HG02571 (cell line): ENCODE measurements around the gene ATP2A3.
"Not testable (repeated sequence)": the region's sequence is repeated elsewhere in the genome, so short reads cannot be mapped to it uniquely, and the experiment has no call there.

Experiments used
- ATAC-seq: cut with Tn5 transposase; IDR thresholded peaks from one replicate; pipeline ENCODE4 v1.9.1; 2021; ENCODE audit warnings: mild to moderate bottlenecking, moderate library complexity; ENCODE audit not compliant: unreplicated experiment

The ATP2A3 gene

DNA sequence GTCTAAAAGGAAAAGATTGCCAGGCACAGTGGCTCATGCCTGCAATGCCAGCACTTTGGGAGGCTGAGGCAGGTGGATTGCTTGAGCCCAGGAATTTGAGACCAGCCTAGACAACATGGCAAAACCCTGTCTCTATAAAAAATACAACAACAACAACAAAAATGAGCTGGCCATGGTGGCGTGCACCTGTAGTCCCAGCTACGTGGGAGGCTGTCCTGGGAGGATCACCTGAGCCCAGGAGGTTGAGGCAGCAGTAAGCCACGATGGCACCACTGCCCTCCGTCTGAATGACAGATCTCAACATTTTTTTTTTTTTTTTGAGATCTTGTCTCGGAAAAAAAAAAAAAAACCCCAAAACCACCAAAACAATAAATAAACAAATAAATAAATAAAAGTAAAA lies 28.1 kb upstream of the ATP2A3 start:
- ATAC-seq = no peak

- not testable (repeated sequence) for ATAC-seq
Observed at GRCh38 chr17:3991699-3992098, 27.5 kb upstream of the ATP2A3 start.

- ATAC-seq = no peak
Observed at GRCh38 chr17:3990386-3991127, 26.3 kb upstream of the ATP2A3 start.

- no peak for ATAC-seq
Observed at GRCh38 chr17:3989041-3989886, 25.0 kb upstream of the ATP2A3 start.

- ATAC-seq = no peak
Observed at GRCh38 chr17:3988297-3989040, 24.2 kb upstream of the ATP2A3 start.

GRCh38 chr17:3986939-3987335 lies 22.7 kb upstream of the ATP2A3 start:
- no peak for ATAC-seq

GRCh38 chr17:3986270-3986938 lies 22.2 kb upstream of the ATP2A3 start:
- no peak for ATAC-seq

DNA sequence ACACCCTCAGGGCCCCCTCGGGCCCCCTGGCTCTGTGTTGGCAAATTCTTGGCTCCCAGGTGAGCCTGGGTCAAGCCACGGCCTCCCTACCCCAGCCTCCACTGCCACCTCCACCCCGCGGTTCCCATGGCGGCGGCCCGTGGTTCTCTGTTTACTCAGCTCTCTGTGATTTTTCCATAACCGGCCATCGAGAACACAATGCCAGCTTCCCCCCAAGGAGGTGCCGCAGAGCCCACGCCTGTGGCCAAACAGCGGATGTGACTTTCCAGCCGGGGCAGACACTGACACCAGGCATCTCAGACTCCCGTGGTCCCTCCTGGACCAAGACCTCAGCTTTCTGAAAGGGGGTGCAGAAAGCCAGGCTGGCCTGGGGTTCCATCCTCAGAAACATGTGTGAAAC lies 21.6 kb upstream of the ATP2A3 start:
- ATAC-seq = no peak

DNA sequence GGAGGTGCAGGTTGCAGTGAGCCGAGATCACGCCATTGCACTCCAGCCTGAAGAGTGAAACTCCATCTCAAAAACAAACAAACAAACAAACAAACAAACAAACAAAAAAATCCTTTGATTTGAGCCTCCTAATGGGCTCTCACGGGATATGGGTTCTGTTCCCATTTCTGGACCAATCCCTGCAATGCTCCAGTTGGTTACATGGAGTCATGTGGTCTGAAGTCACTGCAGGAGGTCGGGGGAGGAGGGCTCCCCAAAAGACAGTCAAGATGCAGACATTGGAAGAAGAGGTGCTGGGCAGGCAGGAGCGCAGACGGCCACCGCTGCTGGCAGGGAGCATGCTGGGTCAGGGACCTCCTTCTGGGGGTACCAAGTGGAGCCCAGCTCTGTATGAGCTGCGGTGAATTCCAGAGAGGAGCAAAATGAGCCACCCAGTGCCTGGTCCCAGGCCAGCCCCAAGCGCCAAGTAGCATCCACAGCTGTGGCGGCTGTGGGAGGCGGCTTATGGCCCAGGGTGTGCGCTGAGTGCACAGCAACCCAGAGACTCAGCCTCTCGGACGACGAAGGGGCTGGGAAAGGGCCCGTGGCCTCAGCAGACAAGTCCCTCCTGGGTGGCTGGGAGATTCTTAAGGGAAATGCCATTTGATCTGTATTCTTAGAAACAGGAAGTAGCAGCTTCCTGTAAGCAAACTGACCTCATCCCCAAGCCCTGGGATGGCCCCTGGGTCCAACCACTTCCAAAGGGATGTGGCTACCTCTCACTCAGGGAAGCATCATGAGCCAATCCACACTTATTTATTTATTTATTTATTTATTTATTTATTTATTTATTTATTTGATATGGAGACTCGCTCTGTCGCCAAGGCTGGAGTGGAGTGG lies 19.6 kb upstream of the ATP2A3 start:
- ATAC-seq = no peak

DNA sequence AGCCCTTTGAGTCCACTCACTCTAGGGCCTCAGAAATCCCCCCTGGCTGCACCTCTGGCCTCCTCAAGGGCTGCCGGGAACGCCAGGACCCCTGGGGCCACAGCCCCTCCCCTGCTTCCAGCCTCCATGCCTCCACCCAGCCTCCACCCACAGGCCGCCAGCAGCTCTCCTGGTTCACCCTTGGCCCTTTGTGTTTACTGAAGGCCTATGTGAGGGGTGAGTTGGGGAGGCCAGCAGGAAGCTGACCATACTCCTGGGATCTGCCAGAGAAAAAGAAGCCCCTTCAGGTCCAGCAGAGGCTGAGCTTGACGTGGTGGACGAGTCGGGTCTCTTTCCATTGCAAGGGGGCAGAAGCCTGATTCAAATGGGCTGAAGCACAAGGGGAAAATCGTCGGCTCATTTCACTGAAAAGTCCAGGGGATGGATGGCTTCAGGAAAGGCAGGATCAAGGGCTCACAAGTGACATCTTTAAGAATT lies 18.3 kb upstream of the ATP2A3 start:
- ATAC-seq = no peak

DNA sequence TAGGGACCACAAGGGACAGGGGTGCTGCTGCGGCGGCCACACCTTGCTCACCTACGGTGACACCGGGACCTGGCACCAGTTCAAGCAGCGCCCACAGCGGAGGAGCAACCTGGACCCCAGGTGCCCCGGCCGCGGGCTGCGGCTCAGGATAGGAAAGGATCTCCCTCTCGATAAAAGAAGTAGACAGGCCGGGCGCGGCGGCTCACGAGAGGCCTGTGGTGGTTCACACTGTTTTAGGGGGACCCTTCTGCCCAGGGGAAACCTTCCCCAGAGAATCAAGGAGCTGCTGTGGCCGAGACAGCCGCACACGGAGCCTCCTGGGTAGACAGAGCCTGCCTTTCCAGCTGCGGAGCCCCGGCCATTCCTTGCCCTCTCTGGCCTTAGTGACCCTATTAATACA lies 17.9 kb upstream of the ATP2A3 start:
- ATAC-seq = no peak

GRCh38 chr17:3981455-3981854 lies 17.2 kb upstream of the ATP2A3 start:
- ATAC-seq = no peak

DNA sequence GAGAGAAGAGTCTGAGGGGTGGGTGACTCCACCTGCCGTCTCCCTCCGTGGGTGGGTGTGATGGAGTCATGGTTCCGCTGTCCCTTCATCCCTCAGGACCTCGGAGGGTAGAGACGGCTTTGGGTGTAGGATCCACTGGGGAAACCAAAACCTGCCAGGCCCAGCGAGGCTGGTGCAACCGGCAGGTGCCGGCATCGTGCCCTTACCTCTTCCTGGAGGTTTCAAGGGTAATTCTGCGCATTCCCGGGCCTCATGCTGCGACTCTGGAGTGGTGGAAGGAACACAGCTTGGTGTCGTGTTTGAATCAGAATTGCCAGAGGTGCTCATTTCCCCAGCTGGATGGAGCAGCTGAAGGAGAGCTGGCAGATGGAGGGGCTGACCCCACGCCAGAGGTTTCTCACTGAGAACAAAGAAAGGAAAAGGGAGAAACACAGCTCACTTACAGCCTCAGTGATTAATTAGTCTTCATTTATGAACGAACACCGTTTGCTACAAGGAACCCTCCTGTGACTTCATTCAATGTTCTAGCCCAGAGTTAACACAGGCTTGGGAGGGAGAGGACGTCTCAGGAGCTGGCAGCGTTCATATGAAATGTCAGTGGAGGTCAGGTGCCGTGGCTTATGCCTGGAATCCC lies 16.3 kb upstream of the ATP2A3 start:
- ATAC-seq = no peak

GRCh38 chr17:3979290-3979611 lies 15.0 kb upstream of the ATP2A3 start:
- no peak for ATAC-seq

- no peak for ATAC-seq
Observed at GRCh38 chr17:3978421-3979289, 14.4 kb upstream of the ATP2A3 start.

- no peak for ATAC-seq
Observed at GRCh38 chr17:3977387-3977786, 13.2 kb upstream of the ATP2A3 start.

DNA sequence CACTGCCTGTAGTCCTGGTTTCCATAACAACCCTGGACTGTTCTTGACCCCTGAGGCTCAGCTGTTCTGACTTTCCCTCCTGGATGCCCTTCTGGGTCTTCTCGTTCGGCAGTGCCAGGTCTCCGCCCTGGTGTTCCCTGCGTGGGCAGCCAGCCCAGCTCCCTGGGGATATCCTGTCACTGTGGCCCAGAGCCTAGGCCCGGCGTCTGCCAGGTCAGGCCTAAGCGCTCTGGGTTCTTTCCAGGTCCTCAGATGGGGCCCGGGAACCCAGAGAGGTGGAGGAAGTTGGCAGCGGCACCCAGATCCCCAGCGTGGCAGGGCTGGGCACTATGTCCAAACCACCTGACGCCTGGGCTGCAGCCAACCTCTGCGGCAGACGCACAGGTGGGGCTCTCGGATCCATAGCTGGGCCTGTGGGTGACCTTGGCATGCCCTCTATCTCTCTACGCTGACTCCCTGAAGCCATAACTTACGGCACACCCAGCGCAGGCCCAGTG lies 12.5 kb upstream of the ATP2A3 start:
- ATAC-seq = no peak

GRCh38 chr17:3974980-3975379 lies 10.7 kb upstream of the ATP2A3 start:
- ATAC-seq = no peak
